Panc1 (cell line): ENCODE data around the gene UTF1.

Experiments used
- CTCF ChIP-seq: fragments of 450-650 bp; IDR thresholded peaks from 2 replicates; pipeline ENCODE4 v1.5.1; 2017; ENCODE audit warnings: mild to moderate bottlenecking
- POLR2AphosphoS5 ChIP-seq: IDR thresholded peaks from 2 replicates; pipeline ENCODE4 v1.6.1; 2012; ENCODE audit warnings: mild to moderate bottlenecking, low read depth, low read length, moderate library complexity
- REST ChIP-seq, 2 experiments: IDR thresholded peaks; 2 replicates each; pipeline ENCODE4 v1.6.1; 2011 to 2012; ENCODE audit warnings: low read depth in 2 of 2, control low read depth in 1 of 2, low read length in 1 of 2, mild to moderate bottlenecking in 1 of 2, moderate library complexity in 1 of 2; ENCODE audit not compliant: insufficient read depth in 1 of 2
- TCF7L2 ChIP-seq: IDR thresholded peaks from 2 replicates; pipeline ENCODE4 v1.6.1; 2011; ENCODE audit warnings: mild to moderate bottlenecking, low read depth, low read length, inconsistent platforms

- TF ChIP-seq CTCF = no peak
- TF ChIP-seq TCF7L2 = no peak
- no peak for TF ChIP-seq REST (IDR thresholded peaks at IDR 0.05; ENCODE audit: insufficient read depth in 1 of 2, low read depth in 2 of 2, low read length in 1 of 2)
- TF ChIP-seq POLR2AphosphoS5 = no peak
Observed at GRCh38 chr10:133249975-133250754, 20.1 kb downstream of the UTF1 start.
